Transverse colon (tissue), 4 donors: ENCODE results near the gene CYP1B1. TPM values are rescaled to one million over a fixed set of nuclear protein-coding genes. Genes with fewer than 3 reads are reported as not detected.

Source experiments
- DNase-seq: peaks from one replicate; pipeline ENCODE4 v3.0.0-alpha.2; 2019
- H3K27ac ChIP-seq, 4 donors: fragments of 200-600 bp; sonication (generic); 2 replicates each; pipeline ENCODE4 v1.5.1; 2016 to 2018; ENCODE audit warnings: inconsistent platforms in 4 of 4
- H3K27me3 ChIP-seq: fragments of 200-600 bp; sonication (generic); 2 replicates; pipeline ENCODE4 v1.5.1; 2017; ENCODE audit warnings: inconsistent platforms
- H3K36me3 ChIP-seq, 4 donors: fragments of 200-600 bp; sonication (generic); 2 replicates each; pipeline ENCODE4 v1.5.1; 2017 to 2019; ENCODE audit warnings: inconsistent platforms in 4 of 4
- H3K4me1 ChIP-seq, 4 donors: fragments of 200-600 bp; sonication (generic); 2 replicates each; pipeline ENCODE4 v1.5.1; 2017 to 2020; ENCODE audit warnings: inconsistent platforms in 4 of 4
- H3K4me3 ChIP-seq, 4 donors: fragments of 200-600 bp; sonication (generic); 1 replicate in 1 of 4; 2 replicates in 3 of 4; pipeline versions ENCODE4 v1.5.1 to v1.6.1; 2017 to 2019; ENCODE audit warnings: inconsistent platforms in 4 of 4
- H3K9me3 ChIP-seq, 2 donors: fragments of 200-600 bp; sonication (generic); 2 replicates each; pipeline ENCODE4 v1.5.1; 2017 to 2019; ENCODE audit warnings: inconsistent platforms in 2 of 2
- CTCF ChIP-seq, 5 experiments: fragments of 200-600 bp in 3 of 5; fragments of 450-650 bp in 2 of 5; sonication (generic) in 3 of 5; IDR thresholded peaks; 1 replicate in 2 of 5; 2 replicates in 3 of 5; pipeline ENCODE4 v1.5.1; 2016 to 2017; ENCODE audit warnings: antibody characterized with exemption in 5 of 5, inconsistent platforms in 3 of 5, mild to moderate bottlenecking in 2 of 5, moderate library complexity in 1 of 5
- EP300 ChIP-seq: sonication (generic); formaldehyde crosslinking; IDR thresholded peaks from one replicate; pipeline ENCODE4 v1.6.1; 2017; ENCODE audit warnings: antibody characterized with exemption, low read depth
- POLR2A ChIP-seq: fragments of 450-650 bp; IDR thresholded peaks from one replicate; pipeline ENCODE4 v1.6.1; 2016; ENCODE audit warnings: antibody characterized with exemption, mild to moderate bottlenecking, moderate library complexity
- POLR2AphosphoS5 ChIP-seq, 3 donors: sonication (generic); formaldehyde crosslinking; IDR thresholded peaks; one replicate each; pipeline ENCODE4 v1.6.1; 2016; ENCODE audit warnings: antibody characterized with exemption in 3 of 3
- WGBS, 2 donors: methylation state at CpG; one replicate each; pipeline ENCODE4 v1.1.5; 2018; ENCODE audit warnings: low coverage in 1 of 2; 5-methylcytosine and 5-hydroxymethylcytosine counted together
- in situ Hi-C, 4 donors: fragments of 200-750 bp; cut with MboI; loops; one replicate each; pipeline versions ENCODE4 v1.15.0 to v1.15.1; 2017; ENCODE audit warnings: low sequenced_read_pairs in 3 of 4, low pct_ligation_motif_present in 1 of 4, low pct_unique_long_range_greater_than_20kb in 1 of 4
- intact Hi-C: fragments of 100-400 bp; cut with DNase I; formaldehyde crosslinking; loops from one replicate; pipeline ENCODE4 v1.15.1; 2023; ENCODE audit warnings: low total_unique reads
- total RNA-seq, 4 donors: library from RNA; depleted of rRNA; stranded (reverse); fragments of >200 nt; gene quantifications; one replicate each; pipeline ENCODE4 v1.1.0, GENCODE V29; 2016

The CYP1B1 gene
- total RNA-seq = 1 to 10 TPM; 2.0 to 9.6 (median 5.5) TPM

GRCh38 chr2:38075507-38076151 lies at the start of gene CYP1B1:
CYP1B1 (minus strand) TSS chr2:38076151; CDS start chr2:38075388, 763 bp downstream.
- no peak for DNase-seq
- H3K4me1 ChIP-seq = peaks cover 0 to 41% (median 27%) of the 10 kb centered on the region in 4 donors
- 10% methylated on average over 36 of the region's 46 CpGs; no CpG with 5 or more reads in 1 of the 2 donors for WGBS, 2 donors
- no peak for TF ChIP-seq POLR2AphosphoS5 (IDR thresholded peaks at IDR 0.05)
- no peak for TF ChIP-seq EP300
- TF ChIP-seq CTCF (IDR thresholded peaks at IDR 0.05) = no peak
- no peak for TF ChIP-seq POLR2A
- H3K27ac ChIP-seq = peak within 1 kb of the TSS; percentile 71 to 82 (median 78)
- peak within 1 kb of the TSS; percentile 43 to 66 (median 46) for H3K4me3 ChIP-seq
- in situ Hi-C loops = no loop called here
- H3K9me3 ChIP-seq = no peaks in the 10 kb centered on the region
- H3K36me3 ChIP-seq = no peaks in the 10 kb centered on the region
- intact Hi-C loops = loop anchor here (10.0 kb wide), 1 partner anchor 199 kb away; no protein-coding TSS in a partner anchor
- peaks cover 60% of the 10 kb centered on the region for H3K27me3 ChIP-seq

- H3K27ac ChIP-seq = no peak overlapping the region
- WGBS, 2 donors = 50 to 73% methylated on average over 1 to 5 of the region's 5 CpGs
- no peaks in the 10 kb centered on the region for H3K27me3 ChIP-seq
- no peak for DNase-seq
- no peak overlapping the region for H3K4me3 ChIP-seq
- in situ Hi-C loops = no loop called here
- no peaks in the 10 kb centered on the region for H3K36me3 ChIP-seq
- peaks cover 0 to 5% of the 10 kb centered on the region in 2 donors for H3K9me3 ChIP-seq
- intact Hi-C loops = no loop called here
- no peak for TF ChIP-seq POLR2AphosphoS5 (IDR thresholded peaks at IDR 0.05)
- no peak for TF ChIP-seq CTCF (IDR thresholded peaks at IDR 0.05)
- no peak for TF ChIP-seq EP300
- TF ChIP-seq POLR2A = no peak
- peaks cover 0 to 38% (median 10%) of the 10 kb centered on the region in 4 donors for H3K4me1 ChIP-seq
Measured at GRCh38 chr2:38125007-38125406, 49.1 kb upstream of the CYP1B1 start.

- H3K36me3 ChIP-seq = no peaks in the 10 kb centered on the region
- H3K9me3 ChIP-seq = peaks cover 0 to 5% of the 10 kb centered on the region in 2 donors
- in situ Hi-C loops = no loop called here
- no peak overlapping the region for H3K27ac ChIP-seq
- H3K4me3 ChIP-seq = no peak overlapping the region
- WGBS, 2 donors = 100% methylated on average over 1 of the region's 1 CpG; no CpG with 5 or more reads in 1 of the 2 donors
- TF ChIP-seq POLR2AphosphoS5 (IDR thresholded peaks at IDR 0.05) (no peak), EP300 (no peak), POLR2A (no peak), CTCF (IDR thresholded peaks at IDR 0.05) (no peak)
- peaks cover 0 to 38% (median 10%) of the 10 kb centered on the region in 4 donors for H3K4me1 ChIP-seq
- no peak for DNase-seq
- H3K27me3 ChIP-seq = no peaks in the 10 kb centered on the region
- intact Hi-C loops = no loop called here
Measured at GRCh38 chr2:38123911-38124310, 48.0 kb upstream of the CYP1B1 start.

GRCh38 chr2:38122344-38122743 lies 46.4 kb upstream of the CYP1B1 start:
- Histone ChIP-seq H3K27ac (peak overlapping the region in 3 of 4 donors; percentile 3 to 44 (median 41)), H3K9me3 (peaks cover 0 to 3% of the 10 kb centered on the region in 2 donors), H3K4me3 (no peak overlapping the region), H3K27me3 (no peaks in the 10 kb centered on the region), H3K4me1 (peaks cover 0 to 38% (median 10%) of the 10 kb centered on the region in 4 donors), H3K36me3 (no peaks in the 10 kb centered on the region)
- intact Hi-C loops (no loop called here), in situ Hi-C loops (no loop called here)
- no peak for DNase-seq
- WGBS, 2 donors = 75 to 82% methylated on average over 2 to 7 of the region's 7 CpGs
- TF ChIP-seq POLR2AphosphoS5 (IDR thresholded peaks at IDR 0.05) (no peak), CTCF (IDR thresholded peaks at IDR 0.05) (no peak), POLR2A (no peak), EP300 (no peak)
